COLO829 (cell line): ENCODE results near the gene FXYD5.
A peak's percentile ranks its signal among the peaks of the same experiment; 100 is the strongest.
"Not testable (repeated sequence)": the region's sequence is repeated elsewhere in the genome, so short reads cannot be mapped to it uniquely, and the experiment has no call there.

Experiments
- DNase-seq: peaks from one replicate; pipeline ENCODE4 v3.0.0; 2012; ENCODE audit warnings: low spot score

The FXYD5 gene

GRCh38 chr19:35136977-35137702 is 17.4 kb upstream of the FXYD5 start:
- DNase-seq, result no peak

- no peak for DNase-seq
These were observed 16.1 kb upstream of the FXYD5 start, which contains the start of gene FXYD1 for GRCh38 chr19:35138305-35138892. Gene FXYD1 (plus strand): TSS chr19:35138824. CDS start chr19:35140080, 1,256 bp downstream.

- no peak for DNase-seq
These were observed 14.2 kb upstream of the FXYD5 start for GRCh38 chr19:35140207-35140961.

GRCh38 chr19:35140962-35141836 is 13.3 kb upstream of the FXYD5 start:
- DNase-seq, result peak; percentile 99

- no peak for DNase-seq
These were observed 12.5 kb upstream of the FXYD5 start for GRCh38 chr19:35141837-35142605.

GRCh38 chr19:35142606-35143230 is 11.8 kb upstream of the FXYD5 start:
- peak; percentile 63 for DNase-seq

GRCh38 chr19:35143231-35143715 is 11.3 kb upstream of the FXYD5 start, which contains the start of gene FXYD7:
Gene FXYD7 (plus strand): TSS chr19:35143255. CDS start chr19:35143334, 79 bp downstream.
- no peak for DNase-seq

GRCh38 chr19:35143818-35144217 is 10.7 kb upstream of the FXYD5 start:
- no peak for DNase-seq

- no peak for DNase-seq
These were observed 10.3 kb upstream of the FXYD5 start for GRCh38 chr19:35144259-35144599.

GRCh38 chr19:35144600-35145436 is 9.7 kb upstream of the FXYD5 start:
- no peak for DNase-seq

GRCh38 chr19:35146746-35147459 is 7.6 kb upstream of the FXYD5 start:
- no peak for DNase-seq

GRCh38 chr19:35149463-35149862 is 5.1 kb upstream of the FXYD5 start:
- no peak for DNase-seq

- DNase-seq, result no peak
These were observed 4.1 kb upstream of the FXYD5 start for GRCh38 chr19:35150445-35150844.

GRCh38 chr19:35151273-35152065 is 3.1 kb upstream of the FXYD5 start:
- DNase-seq, result no peak

GRCh38 chr19:35153129-35153522 is 1.4 kb upstream of the FXYD5 start:
- not testable (repeated sequence) for DNase-seq

GRCh38 chr19:35153701-35154524 is 622 bp upstream of the FXYD5 start:
- no peak for DNase-seq

- no peak for DNase-seq
These were observed 906 bp downstream of the FXYD5 start for GRCh38 chr19:35155441-35155840.
